Parathyroid adenoma (tissue), 2 donors: Measurements from ENCODE around the gene PUM1.

ENCODE experiments used
- H2AFZ ChIP-seq: fragments of 300-600 bp; sonication (generic); one replicate; pipeline ENCODE4 v1.7.0; 2017; ENCODE audit warnings: antibody characterized with exemption, mild to moderate bottlenecking
- H3K27ac ChIP-seq: fragments of 300-600 bp; sonication (generic); one replicate; pipeline ENCODE4 v1.7.0; 2017
- H3K27me3 ChIP-seq: fragments of 300-600 bp; sonication (generic); one replicate; pipeline ENCODE4 v1.7.0; 2017; ENCODE audit warnings: low read length; ENCODE audit not compliant: control insufficient read depth, insufficient read depth
- H3K36me3 ChIP-seq: fragments of 300-600 bp; sonication (generic); one replicate; pipeline ENCODE4 v1.7.0; 2017; ENCODE audit warnings: low read length; ENCODE audit not compliant: control insufficient read depth, insufficient read depth
- H3K4me1 ChIP-seq: fragments of 300-600 bp; sonication (generic); one replicate; pipeline ENCODE4 v1.7.0; 2017; ENCODE audit warnings: control low read depth
- H3K4me2 ChIP-seq: fragments of 300-600 bp; sonication (generic); one replicate; pipeline ENCODE4 v1.7.0; 2017; ENCODE audit warnings: low read length
- H3K4me3 ChIP-seq: fragments of 300-600 bp; sonication (generic); one replicate; pipeline ENCODE4 v1.7.0; 2017; ENCODE audit warnings: low read depth, low read length
- H3K79me2 ChIP-seq: fragments of 300-600 bp; sonication (generic); one replicate; pipeline ENCODE4 v1.7.0; 2017; ENCODE audit warnings: control low read depth
- H3K9ac ChIP-seq: fragments of 300-600 bp; sonication (generic); one replicate; pipeline ENCODE4 v1.7.0; 2017; ENCODE audit warnings: mild to moderate bottlenecking
- H3K9me3 ChIP-seq: fragments of 300-600 bp; sonication (generic); one replicate; pipeline ENCODE4 v1.7.0; 2017; ENCODE audit warnings: low read length; ENCODE audit not compliant: control insufficient read depth
- TF ChIP-seq, protein P1 (sequence below): fragments of 300-600 bp; sonication (generic); IDR thresholded peaks from one replicate; pipeline ENCODE4 v1.7.0; 2017; ENCODE audit warnings: antibody characterized with exemption, mild to moderate bottlenecking
- donor health status: primary hyperparathyroidism.

PUM1 gene

DNA sequence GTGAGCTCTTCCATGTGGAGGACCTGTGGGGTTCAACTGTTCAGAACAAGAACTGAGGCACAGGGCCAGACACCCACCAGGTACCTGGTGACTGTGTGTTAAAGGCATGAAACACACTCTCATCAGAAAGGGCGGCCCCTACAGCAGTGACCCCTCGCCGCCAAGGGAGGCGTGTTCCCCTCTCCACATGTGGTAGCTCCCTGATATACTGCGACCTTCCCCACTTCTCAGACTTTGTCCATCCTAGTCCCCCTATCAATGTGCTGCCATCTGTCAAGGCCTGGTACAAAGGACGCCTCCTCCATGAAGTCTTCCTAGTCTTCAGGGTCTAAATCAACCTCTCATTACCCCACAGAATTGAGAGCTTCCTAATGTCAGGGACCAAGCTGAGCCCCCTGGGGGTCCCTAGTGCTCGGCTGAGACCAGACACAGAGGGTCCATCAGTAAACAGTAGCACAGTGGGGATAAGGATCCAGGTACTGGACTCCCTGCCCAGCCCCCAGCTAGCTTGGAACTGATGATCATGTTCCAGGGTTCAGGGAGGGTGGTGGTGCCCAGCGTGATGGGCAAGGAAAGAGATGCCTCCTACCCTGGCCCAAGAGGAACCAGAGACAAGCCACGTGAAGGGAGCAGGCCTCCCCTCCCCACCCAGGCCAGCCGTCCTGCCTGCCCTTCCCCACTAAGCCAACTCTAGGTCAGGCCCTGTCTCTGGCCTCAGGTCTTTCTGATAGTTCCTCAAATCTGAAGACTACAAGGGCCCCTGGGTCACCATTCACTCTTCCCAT is 167.3 kb downstream of the PUM1 start:
- Histone ChIP-seq H3K4me1 (no peaks in the 10 kb centered on the region), H3K27me3 (no peaks in the 10 kb centered on the region), H3K9me3 (no peaks in the 10 kb centered on the region), H3K27ac (no peak overlapping the region), H2AFZ (no peak overlapping the region), H3K4me3 (no peak overlapping the region), H3K4me2 (no peak overlapping the region), H3K9ac (no peak overlapping the region), H3K79me2 (peaks cover 2% of the 10 kb centered on the region), H3K36me3 (no peaks in the 10 kb centered on the region)
- TF ChIP-seq, protein P1, sequence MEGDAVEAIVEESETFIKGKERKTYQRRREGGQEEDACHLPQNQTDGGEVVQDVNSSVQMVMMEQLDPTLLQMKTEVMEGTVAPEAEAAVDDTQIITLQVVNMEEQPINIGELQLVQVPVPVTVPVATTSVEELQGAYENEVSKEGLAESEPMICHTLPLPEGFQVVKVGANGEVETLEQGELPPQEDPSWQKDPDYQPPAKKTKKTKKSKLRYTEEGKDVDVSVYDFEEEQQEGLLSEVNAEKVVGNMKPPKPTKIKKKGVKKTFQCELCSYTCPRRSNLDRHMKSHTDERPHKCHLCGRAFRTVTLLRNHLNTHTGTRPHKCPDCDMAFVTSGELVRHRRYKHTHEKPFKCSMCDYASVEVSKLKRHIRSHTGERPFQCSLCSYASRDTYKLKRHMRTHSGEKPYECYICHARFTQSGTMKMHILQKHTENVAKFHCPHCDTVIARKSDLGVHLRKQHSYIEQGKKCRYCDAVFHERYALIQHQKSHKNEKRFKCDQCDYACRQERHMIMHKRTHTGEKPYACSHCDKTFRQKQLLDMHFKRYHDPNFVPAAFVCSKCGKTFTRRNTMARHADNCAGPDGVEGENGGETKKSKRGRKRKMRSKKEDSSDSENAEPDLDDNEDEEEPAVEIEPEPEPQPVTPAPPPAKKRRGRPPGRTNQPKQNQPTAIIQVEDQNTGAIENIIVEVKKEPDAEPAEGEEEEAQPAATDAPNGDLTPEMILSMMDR = no peak

GRCh38 chr1:30896905-30897304 is 168.6 kb downstream of the PUM1 start:
- Histone ChIP-seq H3K9me3 (no peaks in the 10 kb centered on the region), H3K36me3 (no peaks in the 10 kb centered on the region), H2AFZ (no peak overlapping the region), H3K4me3 (no peak overlapping the region), H3K4me2 (no peak overlapping the region), H3K9ac (no peak overlapping the region), H3K79me2 (peaks cover 2% of the 10 kb centered on the region), H3K4me1 (no peaks in the 10 kb centered on the region), H3K27me3 (no peaks in the 10 kb centered on the region), H3K27ac (no peak overlapping the region)
- TF ChIP-seq, protein P1 = no peak

- no peaks in the 10 kb centered on the region for H3K4me1 ChIP-seq
- H3K9me3 ChIP-seq = no peaks in the 10 kb centered on the region
- H3K27ac ChIP-seq = no peak overlapping the region
- no peak overlapping the region for H3K4me2 ChIP-seq
- peaks cover 2% of the 10 kb centered on the region for H3K79me2 ChIP-seq
- TF ChIP-seq, protein P1 = no peak
- H2AFZ ChIP-seq = no peak overlapping the region
- no peak overlapping the region for H3K9ac ChIP-seq
- no peaks in the 10 kb centered on the region for H3K27me3 ChIP-seq
- H3K36me3 ChIP-seq = no peaks in the 10 kb centered on the region
- no peak overlapping the region for H3K4me3 ChIP-seq
Measured at GRCh38 chr1:30895944-30896660, 169.4 kb downstream of the PUM1 start.

GRCh38 chr1:30895382-30895943 is 170.1 kb downstream of the PUM1 start:
- Histone ChIP-seq H3K27ac (no peak overlapping the region), H3K36me3 (no peaks in the 10 kb centered on the region), H2AFZ (no peak overlapping the region), H3K79me2 (peaks cover 2% of the 10 kb centered on the region), H3K4me3 (no peak overlapping the region), H3K27me3 (no peaks in the 10 kb centered on the region), H3K4me2 (no peak overlapping the region), H3K4me1 (no peaks in the 10 kb centered on the region), H3K9ac (no peak overlapping the region), H3K9me3 (no peaks in the 10 kb centered on the region)
- TF ChIP-seq, protein P1 = no peak
